ENCODE data around the gene ENPP4. TPM values are rescaled to one million over a fixed set of nuclear protein-coding genes. Genes with fewer than 3 reads are reported as not detected.
"Not testable (repeated sequence)": the region's sequence is repeated elsewhere in the genome, so short reads cannot be mapped to it uniquely, and the experiment has no call there.

Gene ENPP4
- total RNA-seq, 1 donor from 2014 or later = 1.4 TPM

- no peak for DNase-seq (ENCODE audit: low read depth in 2 of 2)
These were observed 877 bp downstream of the ENPP4 start for GRCh38 chr6:46130666-46131065.

DNA sequence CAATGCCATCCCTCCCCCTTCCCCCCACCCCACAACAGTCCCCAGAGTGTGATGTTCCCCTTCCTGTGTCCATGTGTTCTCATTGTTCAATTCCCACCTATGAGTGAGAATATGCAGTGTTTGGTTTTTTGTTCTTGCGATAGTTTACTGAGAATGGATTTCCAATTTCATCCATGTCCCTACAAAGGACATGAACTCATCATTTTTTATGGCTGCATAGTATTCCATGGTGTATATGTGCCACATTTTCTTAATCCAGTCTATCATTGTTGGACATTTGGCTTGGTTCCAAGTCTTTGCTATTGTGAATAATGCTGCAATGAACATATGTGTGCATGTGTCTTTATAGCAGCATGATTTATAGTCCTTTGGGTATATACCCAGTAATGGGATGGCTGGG is 1.5 kb downstream of the ENPP4 start:
- not testable (repeated sequence) for DNase-seq (ENCODE audit: low read depth in 2 of 2)

DNA sequence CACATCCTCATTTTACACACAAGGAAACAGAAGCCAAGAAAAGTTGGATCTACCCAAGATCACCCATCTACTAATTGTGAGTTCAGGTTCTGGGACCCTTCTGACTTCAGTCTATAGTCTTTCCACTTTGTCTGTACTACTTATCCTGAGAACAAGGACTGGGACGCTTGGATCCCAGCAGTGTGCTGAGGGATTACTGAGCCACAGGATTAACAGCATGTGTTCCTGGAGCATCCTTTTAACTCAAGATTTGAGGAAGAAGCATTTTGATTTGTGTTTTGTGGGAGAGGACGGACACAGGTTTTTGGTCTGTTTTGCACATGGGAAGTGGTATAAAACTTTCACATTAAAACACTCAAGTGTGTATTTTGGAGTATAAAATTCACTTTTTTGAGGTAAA is 4.4 kb downstream of the ENPP4 start:
- DNase-seq (ENCODE audit: low read depth in 2 of 2) = no peak

GRCh38 chr6:46135176-46135575 is 5.4 kb downstream of the ENPP4 start:
- DNase-seq (ENCODE audit: low read depth in 2 of 2) = no peak

DNA sequence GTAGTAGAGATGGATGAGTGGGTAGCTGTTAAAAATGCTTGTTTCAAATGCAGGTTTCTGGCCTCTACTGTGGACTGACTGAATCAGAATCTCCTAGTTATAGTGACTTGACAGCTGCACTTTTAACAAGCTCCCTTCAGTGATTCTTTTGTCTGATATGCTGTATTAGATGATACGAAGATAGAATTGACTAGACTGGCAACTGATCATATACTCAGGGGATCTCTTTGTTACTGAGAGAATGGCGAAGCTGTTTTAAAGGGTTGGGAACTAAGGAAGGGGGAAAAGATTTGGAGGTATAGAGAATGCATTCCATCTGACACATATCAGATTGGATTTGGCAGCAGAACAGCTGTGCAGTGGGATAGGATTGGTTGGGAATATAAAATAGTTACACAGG is 7.0 kb downstream of the ENPP4 start:
- no peak for DNase-seq (ENCODE audit: low read depth in 2 of 2)

- DNase-seq (ENCODE audit: low read depth in 2 of 2) = no peak
These were observed 7.6 kb downstream of the ENPP4 start for GRCh38 chr6:46137387-46137786.

DNA sequence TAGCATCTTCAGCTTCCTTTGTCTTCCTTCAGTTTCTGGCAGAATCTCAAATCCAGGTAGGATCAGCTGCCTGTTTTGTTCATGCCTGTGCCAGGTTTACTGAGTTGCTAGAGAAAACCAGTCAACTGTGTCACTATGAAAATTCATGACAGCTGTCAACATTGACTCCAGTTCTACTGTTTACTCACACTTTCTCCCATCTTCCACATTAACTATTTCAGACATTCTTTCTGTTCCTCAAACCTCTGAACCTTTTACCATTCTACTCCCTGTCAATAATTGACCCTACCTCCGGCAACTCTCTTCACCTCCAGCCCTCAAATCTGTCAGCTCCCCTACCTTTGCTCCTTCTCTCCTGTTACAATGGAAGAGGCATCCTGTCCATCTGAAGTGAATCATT is 8.5 kb downstream of the ENPP4 start:
- no peak for DNase-seq (ENCODE audit: low read depth in 2 of 2)

- no peak for DNase-seq (ENCODE audit: low read depth in 2 of 2)
These were observed 14.5 kb downstream of the ENPP4 start for GRCh38 chr6:46144270-46144669.

DNA sequence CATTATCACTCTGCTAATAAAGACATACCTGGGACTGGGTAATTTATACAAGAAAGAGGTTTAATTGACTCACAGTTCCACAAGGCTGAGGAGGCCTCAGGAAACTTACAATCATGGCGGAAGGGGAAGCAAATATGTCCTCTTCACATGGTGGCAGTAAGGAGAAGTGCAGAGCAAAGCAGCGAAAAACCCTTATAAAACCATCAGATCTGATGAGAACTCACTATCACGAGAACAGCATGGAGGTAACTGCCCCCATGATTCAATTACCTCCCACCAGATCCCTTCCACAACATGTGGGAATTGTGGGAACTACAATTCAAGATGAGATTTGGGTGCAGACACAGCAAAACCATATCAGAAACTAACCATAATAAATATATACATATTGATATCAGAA is 19.3 kb downstream of the ENPP4 start:
- not testable (repeated sequence) for DNase-seq (ENCODE audit: low read depth in 2 of 2)

- DNase-seq (ENCODE audit: low read depth in 2 of 2) = no peak
These were observed 26.9 kb downstream of the ENPP4 start for GRCh38 chr6:46156701-46157100.

DNA sequence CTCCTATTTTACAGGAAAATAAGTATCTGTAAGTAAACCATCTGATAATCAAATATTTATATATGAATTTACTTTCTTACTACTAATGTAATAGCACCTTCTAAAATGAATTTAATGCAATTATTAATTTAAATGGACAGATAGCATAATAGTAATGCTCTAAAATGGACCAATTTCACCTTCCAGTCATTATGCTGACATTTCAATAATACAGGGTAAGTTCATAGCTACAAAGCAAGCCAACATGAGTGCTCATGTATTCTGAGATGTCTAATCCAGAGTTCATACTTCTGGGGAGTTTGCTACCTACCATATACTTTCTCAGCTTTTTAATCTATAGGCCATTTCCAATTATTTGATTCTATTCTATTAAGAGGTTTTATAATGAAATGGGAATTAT is 29.4 kb downstream of the ENPP4 start:
- no peak for DNase-seq (ENCODE audit: low read depth in 2 of 2)

DNA sequence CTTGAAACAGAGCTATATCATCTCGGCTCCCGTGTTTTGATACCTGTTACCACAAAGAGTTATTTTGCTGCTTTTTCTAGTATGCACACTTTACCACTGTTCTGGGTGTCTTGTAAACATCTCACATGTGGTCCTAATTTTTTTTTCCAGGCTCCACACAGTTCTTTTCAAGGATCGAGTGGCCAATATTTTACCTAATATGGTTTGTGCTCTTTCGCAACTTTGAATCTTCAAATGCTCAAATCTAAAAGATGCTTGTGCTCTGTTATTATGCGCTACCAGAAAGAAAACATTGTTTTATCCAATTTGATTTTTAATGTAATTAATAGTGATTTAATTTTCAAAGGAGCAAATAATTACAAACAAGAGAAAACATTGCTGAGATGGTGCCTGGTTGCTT is 30.3 kb downstream of the ENPP4 start:
- DNase-seq (ENCODE audit: low read depth in 2 of 2) = no peak

GRCh38 chr6:46170357-46171289 is 40.8 kb downstream of the ENPP4 start, which contains the start of gene ENPP5:
TSS of gene ENPP5 (minus strand) at chr6:46170980. CDS start at chr6:46168262, 2,718 bp downstream.
- no peak for DNase-seq (ENCODE audit: low read depth in 2 of 2)

GRCh38 chr6:46172176-46172575 is 42.4 kb downstream of the ENPP4 start:
- no peak for DNase-seq (ENCODE audit: low read depth in 2 of 2)

GRCh38 chr6:46174904-46175303 is 45.1 kb downstream of the ENPP4 start:
- DNase-seq (ENCODE audit: low read depth in 2 of 2) = no peak

GRCh38 chr6:46175446-46175845 is 45.7 kb downstream of the ENPP4 start:
- DNase-seq (ENCODE audit: low read depth in 2 of 2) = no peak

- no peak for DNase-seq (ENCODE audit: low read depth in 2 of 2)
These were observed 46.2 kb downstream of the ENPP4 start for GRCh38 chr6:46175976-46176375.

DNA sequence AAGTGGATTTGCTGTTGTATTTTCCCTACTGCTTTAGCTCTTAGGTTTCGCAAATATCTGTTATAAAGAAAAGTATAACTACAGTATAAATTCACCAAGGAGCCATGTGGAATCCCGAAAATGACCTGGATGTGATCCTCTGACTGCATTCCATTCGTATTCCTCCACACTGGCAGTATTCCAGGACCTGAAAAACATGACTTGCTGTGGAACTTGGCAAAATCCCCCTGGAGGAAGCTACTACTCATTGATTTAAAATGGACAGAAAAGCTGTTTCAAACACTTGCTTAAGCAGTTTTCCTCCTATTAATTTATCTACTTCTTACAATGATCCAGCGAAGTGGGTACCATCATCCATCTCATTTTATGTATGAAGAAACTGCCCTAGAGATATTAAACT is 54.3 kb downstream of the ENPP4 start:
- peak; percentile 24 to 52 for DNase-seq (ENCODE audit: low read depth in 2 of 2)

GRCh38 chr6:46186583-46186982 is 56.8 kb downstream of the ENPP4 start:
- DNase-seq (ENCODE audit: low read depth in 2 of 2) = no peak

DNA sequence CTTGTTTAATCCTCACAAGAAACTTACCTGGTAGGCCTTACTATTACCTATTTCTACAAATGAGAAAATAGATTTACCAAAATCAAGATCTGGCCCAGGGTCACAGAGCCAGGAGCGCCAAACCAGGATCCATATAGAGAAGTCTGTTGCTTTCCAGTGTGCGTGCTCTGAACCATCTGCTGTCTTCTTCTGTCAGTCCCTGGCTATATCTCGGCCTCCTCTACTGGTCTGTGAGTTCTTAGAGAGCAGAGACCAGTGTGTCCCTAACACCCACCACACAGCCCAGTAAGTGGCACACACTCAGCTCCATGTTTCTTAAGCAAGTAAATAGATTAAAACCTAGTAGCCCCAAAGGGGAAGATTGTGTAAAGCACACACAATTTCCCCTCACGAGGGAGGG is 59.9 kb downstream of the ENPP4 start:
- DNase-seq (ENCODE audit: low read depth in 2 of 2) = no peak

DNA sequence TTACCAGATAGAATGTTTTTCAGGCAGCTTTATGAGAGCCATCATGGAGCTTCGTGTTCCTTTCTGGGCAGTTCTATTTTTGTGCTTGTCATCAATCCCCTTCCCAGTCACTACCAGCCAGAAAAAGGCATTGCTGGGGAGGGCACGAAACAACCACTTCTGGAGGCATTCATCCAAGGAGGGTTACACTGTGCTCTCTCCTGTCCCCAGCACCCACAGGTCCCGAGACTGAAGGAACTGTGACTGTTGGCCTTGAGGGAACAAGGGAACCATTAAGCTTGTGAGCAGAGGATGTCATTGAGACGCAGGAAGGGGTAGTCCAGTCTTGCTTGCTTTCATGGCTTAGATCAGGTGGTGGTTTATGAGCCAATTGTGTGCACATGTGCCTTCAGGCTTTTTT is 61.1 kb downstream of the ENPP4 start:
- no peak for DNase-seq (ENCODE audit: low read depth in 2 of 2)

DNA sequence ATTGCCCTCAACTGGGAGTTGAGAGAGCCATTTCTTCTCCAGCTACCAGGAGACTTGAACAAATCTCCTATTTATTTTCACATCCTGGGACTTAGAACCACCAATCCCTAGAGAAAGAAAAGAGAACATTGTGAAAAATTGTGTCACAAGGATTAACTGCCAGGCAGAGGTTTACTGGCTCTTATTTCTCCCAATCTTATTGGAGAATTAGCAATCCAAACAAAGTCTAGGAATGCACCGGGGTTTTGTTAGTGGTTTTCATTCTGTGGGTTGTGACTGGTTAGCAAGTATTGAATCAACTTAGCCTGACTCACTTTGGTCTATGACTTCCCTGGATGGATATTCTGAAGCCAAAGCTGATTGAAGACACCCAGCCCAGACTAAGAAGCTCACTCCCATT is 62.2 kb downstream of the ENPP4 start:
- no peak for DNase-seq (ENCODE audit: low read depth in 2 of 2)
